OCI-LY7 (cell line): Measurements from ENCODE around the gene NTM. TPM values are rescaled to one million over a fixed set of nuclear protein-coding genes. Genes with fewer than 3 reads are reported as not detected.

Experiments
- BruUV-seq: library from RNA; stranded (reverse); fragments of 400-500 nt; replicated peaks from 2 replicates; lab custom pipeline; 2021; lab: Mats Ljungman, UMichigan
- CTCF ChIA-PET: fragments of 300-600 bp; sonication (Branson Sonifier 250); formaldehyde crosslinking; loops from one replicate; lab custom pipeline; 2022; ENCODE audit warnings: antibody characterized with exemption; ENCODE audit not compliant: unreplicated experiment; lab: Charles Lee
- POLR2A ChIA-PET: fragments of 300-600 bp; sonication (Branson Sonifier 250); formaldehyde crosslinking; loops from one replicate; lab custom pipeline; 2022; ENCODE audit warnings: antibody characterized with exemption; lab: Charles Lee
- DNase-seq: peaks from one replicate; pipeline ENCODE4 v3.0.0-alpha.2; 2015; ENCODE audit warnings: low spot score
- H2AFZ ChIP-seq: fragments of 200-600 bp; sonication (generic), shearing (Covaris generic); 2 replicates; pipeline ENCODE4 v1.6.1; 2014; ENCODE audit warnings: mild to moderate bottlenecking, antibody characterized with exemption, low read length, moderate library complexity
- H3K27ac ChIP-seq: fragments of 200-600 bp; sonication (generic); 2 replicates; pipeline ENCODE4 v1.5.1; 2014; ENCODE audit warnings: mixed run types, low read depth, mild to moderate bottlenecking, moderate library complexity, low read length, inconsistent platforms; ENCODE audit not compliant: poor library complexity, severe bottlenecking
- H3K36me3 ChIP-seq: fragments of 200-600 bp; sonication (generic); 2 replicates; pipeline ENCODE4 v1.6.1; 2014; ENCODE audit warnings: mild to moderate bottlenecking, antibody characterized with exemption, low read length, moderate library complexity, mixed read lengths; ENCODE audit not compliant: insufficient read depth
- H3K4me1 ChIP-seq: fragments of 200-600 bp; sonication (generic); 2 replicates; pipeline ENCODE4 v1.5.1; 2014; ENCODE audit warnings: mild to moderate bottlenecking, low read length; ENCODE audit not compliant: insufficient read depth, poor library complexity, severe bottlenecking
- H3K4me2 ChIP-seq: fragments of 200-600 bp; sonication (generic); 2 replicates; pipeline ENCODE4 v1.6.1; 2014; ENCODE audit warnings: mild to moderate bottlenecking, low read length
- H3K4me3 ChIP-seq: fragments of 200-600 bp; sonication (generic); 2 replicates; pipeline ENCODE4 v1.5.1; 2014; ENCODE audit warnings: mild to moderate bottlenecking, low read depth, low read length; ENCODE audit not compliant: poor library complexity, severe bottlenecking
- H3K79me2 ChIP-seq: fragments of 200-600 bp; sonication (generic); 2 replicates; pipeline ENCODE4 v1.6.1; 2016; ENCODE audit warnings: low read depth, mild to moderate bottlenecking, low read length, moderate library complexity, mixed read lengths; ENCODE audit not compliant: insufficient read depth
- H3K9me2 ChIP-seq: fragments of 200-600 bp; sonication (generic); 2 replicates; pipeline ENCODE4 v1.6.1; 2016; ENCODE audit warnings: mild to moderate bottlenecking, low read length, mixed read lengths; ENCODE audit not compliant: insufficient read depth
- H3K9me3 ChIP-seq: fragments of 200-600 bp; sonication (generic); 2 replicates; pipeline ENCODE4 v1.6.1; 2014; ENCODE audit warnings: mild to moderate bottlenecking, mixed run types, low read length, mixed read lengths
- H4K20me1 ChIP-seq: fragments of 200-600 bp; sonication (generic); 2 replicates; pipeline ENCODE4 v1.6.1; 2014; ENCODE audit warnings: mild to moderate bottlenecking, antibody characterized with exemption, low read length, moderate library complexity, mixed read lengths; ENCODE audit not compliant: insufficient read depth
- EZH2phosphoT487 ChIP-seq: fragments of 200-600 bp; sonication (generic); IDR thresholded peaks from 2 replicates; pipeline ENCODE4 v1.6.1; 2018; ENCODE audit warnings: low read depth, borderline replicate concordance, mild to moderate bottlenecking, mixed run types, antibody characterized with exemption, low read length, moderate library complexity, mixed read lengths
- intact Hi-C: fragments of 100-400 bp; cut with micrococcal nuclease; formaldehyde crosslinking; loops from one replicate; pipeline ENCODE4 v1.10.0; 2022; ENCODE audit not compliant: unreplicated experiment
- total RNA-seq, 2 experiments: library from RNA; depleted of rRNA in 1 of 2; stranded (reverse); fragments of >200 nt in 1 of 2; shearing (Covaris generic) in 1 of 2; gene quantifications; 2 replicates each; pipeline ENCODE4 v1.2.3, GENCODE V29; 2014 to 2022
- TF ChIP-seq, protein P1 (sequence below): fragments of 200-600 bp; sonication (generic); conservative IDR thresholded peaks from 2 replicates; pipeline ENCODE4 v1.5.1; 2014; ENCODE audit warnings: mild to moderate bottlenecking, antibody characterized with exemption, low read length, moderate library complexity, mixed read lengths

The NTM gene
- total RNA-seq, 2 experiments from 2014 or later: not detected

DNA sequence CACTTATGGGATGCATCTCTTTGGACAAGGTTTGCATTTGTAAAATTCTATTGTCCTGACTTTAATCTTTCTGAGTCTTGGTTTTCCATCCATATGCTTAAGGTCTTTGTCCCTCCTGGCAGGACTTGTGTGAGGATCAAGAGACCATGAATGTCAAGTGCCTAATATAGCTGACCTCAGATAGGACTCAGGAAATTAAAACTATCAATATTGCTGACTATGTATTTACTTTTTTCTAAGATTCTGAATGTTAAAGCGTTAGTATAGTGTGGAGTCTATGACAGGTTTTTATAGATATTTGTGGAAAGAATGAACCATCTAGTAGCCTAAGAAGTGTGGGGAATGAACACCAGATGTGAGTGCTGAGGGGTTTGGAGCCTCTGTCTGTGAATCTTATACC lies 637.8 kb downstream of the NTM start:
- Histone ChIP-seq H3K27ac (no peak overlapping the region), H2AFZ (no peak overlapping the region), H3K9me3 (no peaks in the 10 kb centered on the region), H4K20me1 (no peaks in the 10 kb centered on the region), H3K4me2 (no peak overlapping the region), H3K36me3 (no peaks in the 10 kb centered on the region), H3K4me3 (no peak overlapping the region), H3K79me2 (no peaks in the 10 kb centered on the region), H3K4me1 (no peaks in the 10 kb centered on the region), H3K9me2 (no peaks in the 10 kb centered on the region)
- no peak for DNase-seq
- BruUV-seq: no TSS peak
- CTCF ChIA-PET: no interaction called here
- intact Hi-C loops: no loop called here
- POLR2A ChIA-PET: no interaction called here
- TF ChIP-seq, protein P1, sequence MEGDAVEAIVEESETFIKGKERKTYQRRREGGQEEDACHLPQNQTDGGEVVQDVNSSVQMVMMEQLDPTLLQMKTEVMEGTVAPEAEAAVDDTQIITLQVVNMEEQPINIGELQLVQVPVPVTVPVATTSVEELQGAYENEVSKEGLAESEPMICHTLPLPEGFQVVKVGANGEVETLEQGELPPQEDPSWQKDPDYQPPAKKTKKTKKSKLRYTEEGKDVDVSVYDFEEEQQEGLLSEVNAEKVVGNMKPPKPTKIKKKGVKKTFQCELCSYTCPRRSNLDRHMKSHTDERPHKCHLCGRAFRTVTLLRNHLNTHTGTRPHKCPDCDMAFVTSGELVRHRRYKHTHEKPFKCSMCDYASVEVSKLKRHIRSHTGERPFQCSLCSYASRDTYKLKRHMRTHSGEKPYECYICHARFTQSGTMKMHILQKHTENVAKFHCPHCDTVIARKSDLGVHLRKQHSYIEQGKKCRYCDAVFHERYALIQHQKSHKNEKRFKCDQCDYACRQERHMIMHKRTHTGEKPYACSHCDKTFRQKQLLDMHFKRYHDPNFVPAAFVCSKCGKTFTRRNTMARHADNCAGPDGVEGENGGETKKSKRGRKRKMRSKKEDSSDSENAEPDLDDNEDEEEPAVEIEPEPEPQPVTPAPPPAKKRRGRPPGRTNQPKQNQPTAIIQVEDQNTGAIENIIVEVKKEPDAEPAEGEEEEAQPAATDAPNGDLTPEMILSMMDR: no peak
- TF ChIP-seq EZH2phosphoT487: no peak

DNA sequence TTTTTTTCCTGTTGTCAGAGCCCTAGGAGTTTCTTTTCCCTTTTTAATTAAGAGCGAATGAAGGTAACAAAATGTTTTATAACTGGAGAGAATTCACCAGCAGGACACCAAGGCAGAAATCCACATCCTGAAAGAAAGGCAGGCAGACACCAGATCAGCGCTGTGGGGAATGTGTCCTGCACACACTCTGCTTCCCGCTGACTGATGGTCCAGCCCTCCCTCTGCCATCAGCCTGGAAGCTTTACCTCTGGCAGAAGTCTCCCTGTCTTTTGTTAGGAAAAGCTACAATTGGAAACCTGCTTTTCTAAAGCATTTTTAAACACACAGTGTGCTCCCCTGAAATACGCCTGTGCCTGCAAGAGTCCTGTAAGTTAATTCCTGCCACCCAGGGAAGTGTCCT lies 638.5 kb downstream of the NTM start:
- POLR2A ChIA-PET: no interaction called here

DNA sequence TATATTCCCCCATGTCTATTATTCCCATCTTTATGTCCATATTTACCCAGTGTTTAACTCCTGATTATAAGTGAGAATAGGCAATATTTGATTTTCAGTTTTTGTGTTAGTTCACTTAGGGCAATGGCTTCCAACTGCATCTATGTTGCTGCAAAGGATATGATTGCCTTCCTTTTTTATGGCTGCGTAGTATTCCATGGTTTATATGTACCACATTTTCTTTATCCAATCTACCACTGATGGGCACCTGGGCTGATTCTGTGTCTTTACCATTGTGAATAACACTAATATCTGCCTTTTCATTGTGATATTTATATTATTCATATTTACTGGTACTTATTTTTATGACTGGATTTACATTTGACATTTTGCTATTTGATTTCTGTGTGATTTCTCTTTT lies 649.6 kb downstream of the NTM start:
- Histone ChIP-seq H3K4me1 (no peaks in the 10 kb centered on the region), H3K9me2 (no peaks in the 10 kb centered on the region), H3K27ac (no peak overlapping the region), H3K9me3 (no peaks in the 10 kb centered on the region), H4K20me1 (no peaks in the 10 kb centered on the region), H3K4me2 (no peak overlapping the region), H3K36me3 (no peaks in the 10 kb centered on the region), H3K4me3 (no peak overlapping the region), H2AFZ (no peak overlapping the region), H3K79me2 (no peaks in the 10 kb centered on the region)
- POLR2A ChIA-PET: interaction anchor here (0.6 kb wide), 1 partner anchor 470 kb away, joined by 3 read pairs; no protein-coding TSS in a partner anchor
- intact Hi-C loops: no loop called here
- TF ChIP-seq EZH2phosphoT487: no peak
- TF ChIP-seq, protein P1: no peak
- no peak for DNase-seq
- CTCF ChIA-PET: no interaction called here
- no TSS peak for BruUV-seq

More for the DNA sequence above, 638.5 kb downstream of the NTM start:
- no peak overlapping the region for H3K4me3 ChIP-seq
- no peak for DNase-seq
- H3K36me3 ChIP-seq: no peaks in the 10 kb centered on the region
- no peaks in the 10 kb centered on the region for H4K20me1 ChIP-seq
- no peaks in the 10 kb centered on the region for H3K4me1 ChIP-seq
- H3K4me2 ChIP-seq: no peak overlapping the region
- TF ChIP-seq, protein P1: no peak
- TF ChIP-seq EZH2phosphoT487: no peak
- BruUV-seq: no TSS peak
- intact Hi-C loops: no loop called here
- CTCF ChIA-PET: no interaction called here
- no peak overlapping the region for H3K27ac ChIP-seq
- H3K9me3 ChIP-seq: no peaks in the 10 kb centered on the region
- no peaks in the 10 kb centered on the region for H3K9me2 ChIP-seq
- H2AFZ ChIP-seq: no peak overlapping the region
- no peaks in the 10 kb centered on the region for H3K79me2 ChIP-seq
